H1 (cell line): Measurements from ENCODE around the gene UBL4A. TPM values are rescaled to one million over a fixed set of nuclear protein-coding genes. Genes with fewer than 3 reads are reported as not detected.

Source experiments
- E2F6 ChIP-seq: IDR thresholded peaks from 2 replicates; pipeline ENCODE4 v1.6.1; 2012; ENCODE audit warnings: inconsistent platforms
- GTF2F1 ChIP-seq: IDR thresholded peaks from 2 replicates; pipeline ENCODE4 v1.6.1; 2012; ENCODE audit warnings: low read depth, low read length, improper control_type of control experiment, borderline replicate concordance
- HDAC2 ChIP-seq, 2 experiments: fragments of 300-600 bp in 1 of 2; sonication (generic) in 1 of 2; IDR thresholded peaks; 2 replicates each; pipeline ENCODE4 v1.6.1; 2011 to 2012; ENCODE audit warnings: low read depth in 2 of 2, low read length in 2 of 2, mild to moderate bottlenecking in 2 of 2, moderate library complexity in 2 of 2, borderline replicate concordance in 1 of 2, inconsistent platforms in 1 of 2
- MAX ChIP-seq: IDR thresholded peaks from 2 replicates; pipeline ENCODE4 v1.6.1; 2012; ENCODE audit warnings: inconsistent platforms
- NANOG ChIP-seq: IDR thresholded peaks from 2 replicates; pipeline ENCODE4 v1.6.1; 2011; ENCODE audit warnings: low read length, low read depth, mild to moderate bottlenecking, inconsistent platforms; ENCODE audit not compliant: insufficient read depth, poor library complexity, severe bottlenecking
- NRF1 ChIP-seq: IDR thresholded peaks from 2 replicates; pipeline ENCODE4 v1.6.1; 2011; ENCODE audit warnings: mild to moderate bottlenecking, low read depth, low read length, improper control_type of control experiment
- RBBP5 ChIP-seq: IDR thresholded peaks from 2 replicates; pipeline ENCODE4 v1.7.1; 2012; ENCODE audit warnings: low read depth, mild to moderate bottlenecking, inconsistent platforms, low read length, moderate library complexity, borderline replicate concordance
- RFX5 ChIP-seq: IDR thresholded peaks from 2 replicates; pipeline ENCODE4 v1.6.1; 2011; ENCODE audit warnings: low read depth, low read length, improper control_type of control experiment, borderline replicate concordance
- SP1 ChIP-seq: IDR thresholded peaks from 2 replicates; pipeline ENCODE4 v1.6.1; 2011; ENCODE audit warnings: low read depth, low read length
- TAF1 ChIP-seq: IDR thresholded peaks from 2 replicates; pipeline ENCODE4 v1.6.1; 2011; ENCODE audit warnings: mild to moderate bottlenecking, low read depth, low read length
- TEAD4 ChIP-seq: IDR thresholded peaks from 2 replicates; pipeline ENCODE4 v1.6.1; 2012; ENCODE audit warnings: low read depth, low read length, inconsistent platforms, mixed read lengths
- polyA plus RNA-seq, 7 experiments: library from polyadenylated mRNA; depleted of rRNA in 3 of 7; stranded (reverse) in 5 of 7; unstranded in 2 of 7; fragments of >200 nt in 5 of 7; fragments of 200-250 nt in 2 of 7; gene quantifications; 1 replicate in 5 of 7; 2 replicates in 1 of 7; 4 replicates in 1 of 7; pipeline versions ENCODE4 v1.2.1 to v1.2.3, GENCODE V29; 2011 to 2013; ENCODE audit warnings: missing spikeins in 2 of 7, mixed read lengths in 2 of 7
- total RNA-seq: library from RNA; stranded (reverse); fragmentation: NEBNext Ultra II Directional; extraction: Animal tissue kit (Norgen Biotek cat#: 25700); gene quantifications from 2 replicates; pipeline ENCODE4 v1.2.1, GENCODE V29; 2021

Gene UBL4A
- total and polyA plus RNA-seq, 2 of the 8 experiments (the other 6 are each of a cell fraction or from before 2014, with no cell fraction given): 23.1 to 31.7 TPM

- no peak; the same call in 1 of the 2 replicates for TF ChIP-seq E2F6
- no peak for TF ChIP-seq TEAD4
- TF ChIP-seq SP1: no peak
- no peak for TF ChIP-seq HDAC2 (IDR thresholded peaks at IDR 0.05; ENCODE audit: borderline replicate concordance in 1 of 2, low read depth in 2 of 2, low read length in 2 of 2)
- TF ChIP-seq MAX: no peak
- TF ChIP-seq TAF1: no peak
- no peak for TF ChIP-seq NRF1
- TF ChIP-seq GTF2F1: no peak
- TF ChIP-seq NANOG: no peak
- TF ChIP-seq RBBP5: no peak
- no peak for TF ChIP-seq RFX5
- TF ChIP-seq, all 59 proteins: peak for 0
These were observed 1.0 kb downstream of the UBL4A start (continued) for GRCh38 chrX:154485150-154486051.
